Astrocyte (in vitro differentiated cells and primary cell): ENCODE data around the gene NTN4. TPM values are rescaled to one million over a fixed set of nuclear protein-coding genes. Genes with fewer than 3 reads are reported as not detected.

Experiments used
- DNase-seq: peaks from one replicate; pipeline ENCODE4 v3.0.0-alpha.2; 2010; ENCODE audit warnings: low read depth
- FAIRE-seq: peaks from 2 replicates; lab custom pipeline; 2011; peaks lifted over from hg19 to GRCh38; lab: Jason Lieb, UNC
- H2AFZ ChIP-seq: 2 replicates; pipeline ENCODE4 v1.6.0; 2012; ENCODE audit warnings: low read depth, low read length, inconsistent platforms
- H3K27ac ChIP-seq: 2 replicates; pipeline ENCODE4 v1.5.1; 2011; ENCODE audit warnings: low read depth, low read length, inconsistent platforms
- H3K27me3 ChIP-seq: 2 replicates; pipeline ENCODE4 v1.6.0; 2011; ENCODE audit warnings: low read length, inconsistent platforms; ENCODE audit not compliant: insufficient read depth
- H3K36me3 ChIP-seq: 2 replicates; pipeline ENCODE4 v1.5.1; 2011; ENCODE audit warnings: low read length, inconsistent platforms; ENCODE audit not compliant: insufficient read depth
- H3K4me1 ChIP-seq: 2 replicates; pipeline ENCODE4 v1.5.1; 2011; ENCODE audit warnings: low read length, inconsistent platforms; ENCODE audit not compliant: insufficient read depth
- H3K4me2 ChIP-seq: 2 replicates; pipeline ENCODE4 v1.6.0; 2012; ENCODE audit warnings: low read length, inconsistent platforms
- H3K4me3 ChIP-seq: 2 replicates; pipeline ENCODE4 v1.5.1; 2011; ENCODE audit warnings: low read depth, mild to moderate bottlenecking, low read length, inconsistent platforms; ENCODE audit not compliant: insufficient read depth
- H3K79me2 ChIP-seq: 2 replicates; pipeline ENCODE4 v1.6.0; 2012; ENCODE audit warnings: mild to moderate bottlenecking, low read length, inconsistent platforms; ENCODE audit not compliant: insufficient read depth
- H3K9ac ChIP-seq: 2 replicates; pipeline ENCODE4 v1.6.0; 2012; ENCODE audit warnings: mild to moderate bottlenecking, low read length, inconsistent platforms
- H3K9me3 ChIP-seq: 2 replicates; pipeline ENCODE4 v1.5.1; 2012; ENCODE audit warnings: low read depth, mild to moderate bottlenecking, low read length, inconsistent platforms; ENCODE audit not compliant: insufficient read depth
- H4K20me1 ChIP-seq: 2 replicates; pipeline ENCODE4 v1.6.0; 2012; ENCODE audit warnings: low read length, inconsistent platforms; ENCODE audit not compliant: insufficient read depth
- H3K27ac Mint-ChIP-seq: one replicate; pipeline ENCODE4 v1.8.0; 2021; ENCODE audit warnings: mild to moderate bottlenecking, mixed read lengths; ENCODE audit not compliant: unreplicated experiment
- H3K27me3 Mint-ChIP-seq: one replicate; pipeline ENCODE4 v1.8.0; 2021; ENCODE audit warnings: low read depth, mixed read lengths; ENCODE audit not compliant: unreplicated experiment
- H3K36me3 Mint-ChIP-seq: one replicate; pipeline ENCODE4 v1.8.0; 2021; ENCODE audit warnings: low read depth, mixed read lengths; ENCODE audit not compliant: unreplicated experiment
- H3K4me1 Mint-ChIP-seq: one replicate; pipeline ENCODE4 v1.8.0; 2021; ENCODE audit warnings: low read depth, mixed read lengths; ENCODE audit not compliant: unreplicated experiment
- H3K4me3 Mint-ChIP-seq: one replicate; pipeline ENCODE4 v1.8.0; 2021; ENCODE audit warnings: mild to moderate bottlenecking, moderate library complexity, mixed read lengths; ENCODE audit not compliant: unreplicated experiment
- H3K9me3 Mint-ChIP-seq: one replicate; pipeline ENCODE4 v1.8.0; 2021; ENCODE audit warnings: mild to moderate bottlenecking, mixed read lengths; ENCODE audit not compliant: unreplicated experiment
- EZH2 ChIP-seq: IDR thresholded peaks from 2 replicates; pipeline ENCODE4 v1.6.1; 2012; ENCODE audit warnings: mild to moderate bottlenecking, low read length, inconsistent platforms; ENCODE audit not compliant: insufficient read depth
- total RNA-seq: library from RNA; stranded (reverse); gene quantifications from 2 replicates; pipeline ENCODE4 v1.2.1, GENCODE V29; 2021
- TF ChIP-seq, protein P1 (sequence below): IDR thresholded peaks from 2 replicates; pipeline ENCODE4 v1.5.1; 2011; ENCODE audit warnings: low read depth, mild to moderate bottlenecking, inconsistent platforms, low read length, moderate library complexity; ENCODE audit not compliant: insufficient read depth

Gene NTN4
- total RNA-seq, 1 donor from 2014 or later = 28.9 TPM

- TF ChIP-seq EZH2 = no peak
- TF ChIP-seq, protein P1, sequence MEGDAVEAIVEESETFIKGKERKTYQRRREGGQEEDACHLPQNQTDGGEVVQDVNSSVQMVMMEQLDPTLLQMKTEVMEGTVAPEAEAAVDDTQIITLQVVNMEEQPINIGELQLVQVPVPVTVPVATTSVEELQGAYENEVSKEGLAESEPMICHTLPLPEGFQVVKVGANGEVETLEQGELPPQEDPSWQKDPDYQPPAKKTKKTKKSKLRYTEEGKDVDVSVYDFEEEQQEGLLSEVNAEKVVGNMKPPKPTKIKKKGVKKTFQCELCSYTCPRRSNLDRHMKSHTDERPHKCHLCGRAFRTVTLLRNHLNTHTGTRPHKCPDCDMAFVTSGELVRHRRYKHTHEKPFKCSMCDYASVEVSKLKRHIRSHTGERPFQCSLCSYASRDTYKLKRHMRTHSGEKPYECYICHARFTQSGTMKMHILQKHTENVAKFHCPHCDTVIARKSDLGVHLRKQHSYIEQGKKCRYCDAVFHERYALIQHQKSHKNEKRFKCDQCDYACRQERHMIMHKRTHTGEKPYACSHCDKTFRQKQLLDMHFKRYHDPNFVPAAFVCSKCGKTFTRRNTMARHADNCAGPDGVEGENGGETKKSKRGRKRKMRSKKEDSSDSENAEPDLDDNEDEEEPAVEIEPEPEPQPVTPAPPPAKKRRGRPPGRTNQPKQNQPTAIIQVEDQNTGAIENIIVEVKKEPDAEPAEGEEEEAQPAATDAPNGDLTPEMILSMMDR = no peak
- H3K4me1 Mint-ChIP-seq = no peaks in the 10 kb centered on the region
Observed at GRCh38 chr12:95742586-95742985, 48.0 kb downstream of the NTN4 start.

DNA sequence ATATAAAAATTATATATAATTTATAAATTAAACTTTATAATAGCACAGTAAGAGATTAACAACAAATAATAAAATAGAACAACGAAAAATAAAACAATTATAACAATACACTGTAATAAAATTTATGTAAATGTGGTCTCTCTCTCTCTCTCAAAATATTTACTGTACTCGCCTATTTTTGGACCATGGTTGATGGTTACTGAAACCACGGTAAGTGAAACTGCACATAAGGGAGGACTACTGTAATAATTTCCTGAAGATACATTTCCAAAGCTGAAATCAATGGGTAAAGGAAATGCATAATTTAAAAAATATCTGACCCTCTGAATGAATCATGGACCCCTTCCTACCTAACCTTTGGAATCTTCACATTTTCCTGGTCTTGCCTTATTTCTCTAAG, 48.9 kb downstream of the NTN4 start:
- H3K9me3 ChIP-seq = no peaks in the 10 kb centered on the region
- H3K9ac ChIP-seq = no peak overlapping the region
- FAIRE-seq (no peak), DNase-seq (no peak)
- no peaks in the 10 kb centered on the region for H3K27me3 Mint-ChIP-seq
- H3K4me2 ChIP-seq = no peak overlapping the region
- peaks cover 8% of the 10 kb centered on the region for H3K36me3 ChIP-seq
- no peaks in the 10 kb centered on the region for H3K27me3 ChIP-seq
- H3K79me2 ChIP-seq = no peaks in the 10 kb centered on the region
- H3K27ac Mint-ChIP-seq = no peak overlapping the region
- no peak overlapping the region for H3K27ac ChIP-seq
- peaks cover 2% of the 10 kb centered on the region for H3K9me3 Mint-ChIP-seq
- no peak for TF ChIP-seq EZH2
- TF ChIP-seq, protein P1 = no peak
- no peaks in the 10 kb centered on the region for H3K4me1 ChIP-seq
- no peaks in the 10 kb centered on the region for H4K20me1 ChIP-seq
- H2AFZ ChIP-seq = no peak overlapping the region
- H3K4me3 Mint-ChIP-seq = no peak overlapping the region
- peaks cover 5% of the 10 kb centered on the region for H3K36me3 Mint-ChIP-seq
- H3K4me3 ChIP-seq = no peak overlapping the region
- H3K4me1 Mint-ChIP-seq = no peaks in the 10 kb centered on the region

More at GRCh38 chr12:95742586-95742985, 48.0 kb downstream of the NTN4 start:
- no peak overlapping the region for H3K9ac ChIP-seq
- no peak overlapping the region for H3K27ac ChIP-seq
- H3K36me3 Mint-ChIP-seq = peaks cover 5% of the 10 kb centered on the region
- DNase-seq (no peak), FAIRE-seq (no peak)
- no peaks in the 10 kb centered on the region for H3K27me3 Mint-ChIP-seq
- H3K4me1 ChIP-seq = no peaks in the 10 kb centered on the region
- H4K20me1 ChIP-seq = no peaks in the 10 kb centered on the region
- H3K36me3 ChIP-seq = peaks cover 8% of the 10 kb centered on the region
- no peak overlapping the region for H3K27ac Mint-ChIP-seq
- H2AFZ ChIP-seq = no peak overlapping the region
- H3K27me3 ChIP-seq = no peaks in the 10 kb centered on the region
- peaks cover 2% of the 10 kb centered on the region for H3K9me3 Mint-ChIP-seq
- H3K79me2 ChIP-seq = no peaks in the 10 kb centered on the region
- H3K4me3 ChIP-seq = no peak overlapping the region
- H3K4me2 ChIP-seq = no peak overlapping the region
- H3K9me3 ChIP-seq = no peaks in the 10 kb centered on the region
- no peak overlapping the region for H3K4me3 Mint-ChIP-seq

DNA sequence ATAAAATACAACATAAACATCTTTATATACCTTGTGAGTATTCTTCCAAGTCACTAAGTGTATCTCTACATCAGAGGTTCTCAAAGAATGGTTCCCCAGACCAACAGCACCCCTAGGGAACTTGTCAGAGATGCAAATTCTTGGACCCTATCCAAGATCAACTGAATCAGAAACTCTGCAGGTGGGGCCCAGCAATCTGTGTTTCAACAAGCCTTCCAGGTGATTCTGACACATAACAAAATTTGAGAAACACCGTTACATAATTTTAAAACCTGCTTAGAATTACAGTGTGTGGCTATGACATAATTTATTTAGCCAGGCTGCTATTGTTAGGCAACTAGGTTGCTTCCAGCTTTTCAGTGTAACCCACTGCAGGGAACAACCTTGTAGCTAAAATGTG, 49.8 kb downstream of the NTN4 start:
- TF ChIP-seq EZH2 = no peak
- TF ChIP-seq, protein P1 = no peak
- Histone ChIP-seq H3K4me1 (no peaks in the 10 kb centered on the region), H3K4me2 (no peak overlapping the region), H3K27ac (no peak overlapping the region), H3K9ac (no peak overlapping the region), H2AFZ (no peak overlapping the region), H3K79me2 (no peaks in the 10 kb centered on the region), H3K27me3 (no peaks in the 10 kb centered on the region), H3K9me3 (no peaks in the 10 kb centered on the region), H3K36me3 (peaks cover 7% of the 10 kb centered on the region), H3K4me3 (no peak overlapping the region), H4K20me1 (no peaks in the 10 kb centered on the region)
- H3K36me3 Mint-ChIP-seq = peaks cover 5% of the 10 kb centered on the region
- H3K4me1 Mint-ChIP-seq = no peaks in the 10 kb centered on the region
- no peaks in the 10 kb centered on the region for H3K27me3 Mint-ChIP-seq
- peaks cover 2% of the 10 kb centered on the region for H3K9me3 Mint-ChIP-seq
- no peak overlapping the region for H3K27ac Mint-ChIP-seq
- FAIRE-seq = no peak
- H3K4me3 Mint-ChIP-seq = no peak overlapping the region
- DNase-seq = no peak
